ENCODE data around the gene RNF214. TPM values are rescaled to one million over a fixed set of nuclear protein-coding genes. Genes with fewer than 3 reads are reported as not detected.
A peak's percentile ranks its signal among the peaks of the same experiment; 100 is the strongest.

RNF214 gene
- total RNA-seq, 3 donors from 2014 or later: 12.3 to 13.3 (median 12.5) TPM

- TF ChIP-seq POLR2A (IDR thresholded peaks at IDR 0.05) (no peak), POLR2AphosphoS5 (IDR thresholded peaks at IDR 0.05) (no peak), CTCF (IDR thresholded peaks at IDR 0.05) (no peak)
- Histone ChIP-seq H3K4me3 (peak overlapping the region; percentile 83 to 87 (median 84)), H3K36me3 (no peaks in the 10 kb centered on the region), H3K4me1 (peaks cover 0 to 3% of the 10 kb centered on the region in 2 donors), H3K27me3 (no peaks in the 10 kb centered on the region), H3K27ac (peak overlapping the region; percentile 94 to 97), H3K9me3 (no peaks in the 10 kb centered on the region)
- intact Hi-C loops (cut with DNase I; ENCODE audit: low total_unique reads): no loop called here
- DNase-seq (ENCODE audit: low spot score in 2 of 2): peak in 1 of 2 donors; percentile 35
Observed at GRCh38 chr11:117328375-117329010, 96.0 kb downstream of the RNF214 start.

- H3K36me3 ChIP-seq: no peaks in the 10 kb centered on the region
- H3K27me3 ChIP-seq: no peaks in the 10 kb centered on the region
- H3K27ac ChIP-seq: no peak overlapping the region
- H3K9me3 ChIP-seq: no peaks in the 10 kb centered on the region
- H3K4me1 ChIP-seq: peaks cover 0 to 3% of the 10 kb centered on the region in 2 donors
- intact Hi-C loops (cut with DNase I; ENCODE audit: low total_unique reads): no loop called here
- H3K4me3 ChIP-seq: no peak overlapping the region
- TF ChIP-seq POLR2AphosphoS5 (IDR thresholded peaks at IDR 0.05): no peak
- no peak for TF ChIP-seq POLR2A (IDR thresholded peaks at IDR 0.05)
- TF ChIP-seq CTCF (IDR thresholded peaks at IDR 0.05): no peak
- no peak for DNase-seq (ENCODE audit: low spot score in 2 of 2)
Observed at GRCh38 chr11:117332843-117333242, 100.4 kb downstream of the RNF214 start.

- H3K27ac ChIP-seq: no peak overlapping the region
- H3K27me3 ChIP-seq: no peaks in the 10 kb centered on the region
- H3K4me3 ChIP-seq: no peak overlapping the region
- no peaks in the 10 kb centered on the region for H3K9me3 ChIP-seq
- no peak for DNase-seq (ENCODE audit: low spot score in 2 of 2)
- TF ChIP-seq POLR2A (IDR thresholded peaks at IDR 0.05): no peak
- TF ChIP-seq POLR2AphosphoS5 (IDR thresholded peaks at IDR 0.05): no peak
- no peak for TF ChIP-seq CTCF (IDR thresholded peaks at IDR 0.05)
- H3K36me3 ChIP-seq: no peaks in the 10 kb centered on the region
- intact Hi-C loops (cut with DNase I; ENCODE audit: low total_unique reads): no loop called here
- peaks cover 0 to 2% of the 10 kb centered on the region in 2 donors for H3K4me1 ChIP-seq
Observed at GRCh38 chr11:117333917-117334316, 101.4 kb downstream of the RNF214 start.

GRCh38 chr11:117334896-117335295, 102.4 kb downstream of the RNF214 start:
- no peak for TF ChIP-seq CTCF (IDR thresholded peaks at IDR 0.05)
- no peak for TF ChIP-seq POLR2AphosphoS5 (IDR thresholded peaks at IDR 0.05)
- TF ChIP-seq POLR2A (IDR thresholded peaks at IDR 0.05): no peak
- H3K4me1 ChIP-seq: no peaks in the 10 kb centered on the region
- no peaks in the 10 kb centered on the region for H3K36me3 ChIP-seq
- H3K4me3 ChIP-seq: no peak overlapping the region
- no peaks in the 10 kb centered on the region for H3K9me3 ChIP-seq
- no peak for DNase-seq (ENCODE audit: low spot score in 2 of 2)
- intact Hi-C loops (cut with DNase I; ENCODE audit: low total_unique reads): no loop called here
- no peak overlapping the region for H3K27ac ChIP-seq
- H3K27me3 ChIP-seq: no peaks in the 10 kb centered on the region

GRCh38 chr11:117335399-117335798, 102.9 kb downstream of the RNF214 start:
- no peaks in the 10 kb centered on the region for H3K27me3 ChIP-seq
- H3K4me1 ChIP-seq: no peaks in the 10 kb centered on the region
- H3K9me3 ChIP-seq: no peaks in the 10 kb centered on the region
- H3K27ac ChIP-seq: no peak overlapping the region
- intact Hi-C loops (cut with DNase I; ENCODE audit: low total_unique reads): no loop called here
- H3K36me3 ChIP-seq: no peaks in the 10 kb centered on the region
- DNase-seq (ENCODE audit: low spot score in 2 of 2): no peak
- no peak overlapping the region for H3K4me3 ChIP-seq
- TF ChIP-seq POLR2AphosphoS5 (IDR thresholded peaks at IDR 0.05) (no peak), POLR2A (IDR thresholded peaks at IDR 0.05) (no peak), CTCF (IDR thresholded peaks at IDR 0.05) (no peak)

Other genes starting within 250 kb of the RNF214 start
- gene SIK3, start 134.2 kb upstream of the RNF214 start, total RNA-seq: 100 to 1,000 TPM in 1 of 3 donors, 10 to 100 TPM in 2; 26.9 to 110 (median 57.0) TPM
- 10 to 100 TPM; 76.8 to 92.2 (median 86.2) TPM for gene PAFAH1B2, start 88.4 kb upstream of the RNF214 start, total RNA-seq
- gene SIDT2, start 53.9 kb upstream of the RNF214 start, total RNA-seq: 10 to 100 TPM; 45.2 to 86.7 (median 49.5) TPM
- gene TAGLN, start 33.3 kb upstream of the RNF214 start, total RNA-seq: 1,000 to 10,000 TPM in 2 of 3 donors, 100 to 1,000 TPM in 1; 602 to 1,663 (median 1,380) TPM
- gene PCSK7, start 598 bp upstream of the RNF214 start, total RNA-seq: 10 to 100 TPM; 43.2 to 51.5 (median 44.2) TPM
- gene BACE1-AS, start 58.7 kb downstream of the RNF214 start, total RNA-seq: 1 to 10 TPM; 5.9 to 8.9 (median 6.6) TPM
- gene BACE1, start 83.6 kb downstream of the RNF214 start, total RNA-seq: 10 to 100 TPM; 17.4 to 26.9 (median 17.9) TPM
- 10 to 100 TPM; 14.9 to 32.6 (median 20.3) TPM for gene CEP164, start 95.2 kb downstream of the RNF214 start, total RNA-seq